ENCODE measurements around the gene SAMM50.
"Not testable (repeated sequence)": the region's sequence is repeated elsewhere in the genome, so short reads cannot be mapped to it uniquely, and the experiment has no call there.

Gene SAMM50

GRCh38 chr22:44000123-44000522, 44.9 kb downstream of the SAMM50 start:
- DNase-seq (ENCODE audit: low read depth, low spot score), result no peak

- DNase-seq (ENCODE audit: low read depth, low spot score), result no peak
Measured at GRCh38 chr22:44001521-44001920, 46.3 kb downstream of the SAMM50 start.

GRCh38 chr22:44002324-44002723, 47.1 kb downstream of the SAMM50 start:
- DNase-seq (ENCODE audit: low read depth, low spot score), result no peak

DNA sequence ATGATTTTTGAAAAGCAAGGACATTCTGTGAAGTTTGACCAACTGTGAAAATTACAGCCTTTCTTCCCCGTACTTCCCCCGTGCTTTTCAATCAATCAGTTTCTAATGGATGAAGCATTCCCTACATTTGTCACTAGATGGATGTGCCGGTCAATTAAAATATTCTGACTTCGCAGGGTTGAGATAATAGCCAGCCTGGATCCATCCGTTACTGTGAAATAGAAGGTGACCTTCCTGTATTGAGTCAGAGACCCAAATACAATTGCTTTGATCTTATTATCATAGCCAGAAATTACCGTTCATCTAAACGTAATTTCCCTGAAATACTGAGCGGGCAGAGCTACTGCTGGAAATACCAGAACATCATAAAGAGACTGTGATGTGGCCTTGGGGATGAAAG, 47.8 kb downstream of the SAMM50 start:
- no peak for DNase-seq (ENCODE audit: low read depth, low spot score)

DNA sequence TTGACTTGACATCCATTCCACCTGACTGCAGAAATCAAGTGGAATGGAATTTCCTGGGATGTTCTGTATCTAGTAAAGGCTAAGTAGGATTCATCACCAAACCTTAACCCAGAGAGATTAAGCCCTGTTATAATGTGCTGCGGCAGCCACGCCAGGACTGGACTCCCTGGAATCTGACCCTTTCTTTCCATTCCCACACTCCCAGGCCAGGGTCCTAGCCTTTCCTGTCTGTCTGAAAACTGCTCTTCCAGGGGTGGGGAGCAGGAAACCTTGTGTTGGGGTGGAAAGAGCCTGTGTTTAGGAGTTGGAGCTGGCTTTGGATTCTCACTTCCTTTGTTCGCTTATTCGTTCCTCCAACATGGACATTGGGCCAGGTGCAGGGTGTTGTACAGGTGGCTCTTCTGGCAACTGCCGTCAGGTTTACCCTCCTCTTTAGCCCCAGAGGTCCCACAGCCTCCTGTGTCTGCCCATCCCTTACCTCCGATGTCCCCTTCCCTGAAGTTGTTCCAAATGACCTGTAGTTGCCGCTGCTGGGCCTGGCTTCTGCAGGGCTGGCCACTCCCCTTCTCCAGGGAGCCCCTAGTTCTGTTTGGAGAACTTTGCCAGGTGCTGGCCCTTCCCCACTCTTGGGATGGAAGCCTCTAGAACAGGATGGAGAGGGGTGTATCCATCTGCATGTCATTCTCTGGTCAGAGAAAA, 48.3 kb downstream of the SAMM50 start:
- DNase-seq (ENCODE audit: low read depth, low spot score), result no peak

DNA sequence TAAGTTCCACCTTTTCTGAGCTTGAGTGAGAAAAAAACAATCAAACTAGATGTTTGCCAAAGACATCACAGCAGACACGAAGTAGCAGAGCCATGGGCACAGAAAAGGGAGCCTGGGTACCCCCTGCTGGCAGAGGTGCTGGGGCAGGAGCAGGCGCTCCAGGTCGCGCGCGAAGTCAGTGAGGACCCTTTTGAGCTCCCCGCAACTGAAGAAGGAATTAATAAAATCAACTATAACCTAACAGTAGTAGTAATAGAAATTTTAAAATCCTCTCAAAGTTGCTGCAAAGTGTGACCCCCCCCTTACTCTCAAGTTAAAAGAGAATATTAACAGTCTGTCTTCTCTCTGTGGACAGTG, 48.8 kb downstream of the SAMM50 start:
- DNase-seq (ENCODE audit: low read depth, low spot score), result no peak

DNA sequence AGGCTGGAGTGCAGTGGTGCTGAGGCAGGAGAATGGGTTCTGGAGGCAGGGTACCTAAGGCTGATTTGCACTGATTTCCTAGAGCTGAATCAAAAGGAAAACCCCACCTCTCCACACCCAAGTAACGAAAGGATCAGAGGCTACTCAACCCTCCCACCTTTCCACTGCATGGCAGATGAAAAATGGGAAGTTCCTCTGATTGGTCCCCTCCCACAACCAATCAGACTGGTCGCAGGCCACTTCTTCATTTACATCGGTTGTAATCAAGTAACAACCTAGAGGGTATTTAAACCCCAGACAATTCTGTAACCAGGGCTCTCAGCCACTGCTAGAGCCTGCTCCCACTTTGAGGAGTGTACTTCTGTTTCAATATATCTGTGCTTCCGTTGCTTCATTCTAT, 50.3 kb downstream of the SAMM50 start:
- DNase-seq (ENCODE audit: low read depth, low spot score), result no peak

DNA sequence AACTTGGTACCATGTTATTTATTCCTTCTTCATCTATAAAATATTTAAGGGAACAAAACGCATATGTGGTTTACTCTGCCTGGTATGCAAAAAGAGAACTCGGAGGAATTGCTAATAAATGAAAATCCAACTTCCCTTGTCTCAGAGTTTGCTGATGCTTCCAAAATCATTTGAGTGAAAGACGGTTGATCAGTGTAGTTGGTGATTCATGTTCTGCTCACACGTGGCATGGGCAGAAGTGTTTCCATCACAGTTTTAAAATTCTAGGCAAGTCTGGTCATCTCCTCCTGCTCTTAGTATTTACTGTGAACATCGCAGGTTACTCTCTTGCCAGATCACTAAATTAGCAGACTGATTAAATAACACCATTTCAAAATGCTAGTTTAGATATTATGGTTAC, 56.9 kb downstream of the SAMM50 start:
- no peak for DNase-seq (ENCODE audit: low read depth, low spot score)

DNA sequence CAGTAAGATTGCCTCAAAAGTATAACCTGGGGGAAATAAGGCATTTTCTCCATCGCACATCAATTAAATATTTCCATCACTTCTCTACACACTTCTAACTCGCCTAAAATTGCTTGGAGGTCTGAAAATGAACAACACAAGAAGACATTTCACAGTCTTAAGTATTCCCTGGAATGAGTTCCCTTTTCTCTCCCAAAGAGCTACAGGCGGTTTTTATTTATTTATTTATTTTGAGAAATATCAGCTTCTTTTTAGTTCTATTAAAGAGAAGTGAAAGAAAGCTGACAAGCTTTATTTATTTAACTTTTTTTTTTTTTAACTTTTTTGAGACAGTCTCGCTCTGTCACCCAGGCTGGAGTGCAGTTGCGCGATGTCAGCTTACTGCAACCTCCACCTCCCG, 57.3 kb downstream of the SAMM50 start:
- no peak for DNase-seq (ENCODE audit: low read depth, low spot score)

- no peak for DNase-seq (ENCODE audit: low read depth, low spot score)
Measured at GRCh38 chr22:44014241-44014640, 59.0 kb downstream of the SAMM50 start.

DNA sequence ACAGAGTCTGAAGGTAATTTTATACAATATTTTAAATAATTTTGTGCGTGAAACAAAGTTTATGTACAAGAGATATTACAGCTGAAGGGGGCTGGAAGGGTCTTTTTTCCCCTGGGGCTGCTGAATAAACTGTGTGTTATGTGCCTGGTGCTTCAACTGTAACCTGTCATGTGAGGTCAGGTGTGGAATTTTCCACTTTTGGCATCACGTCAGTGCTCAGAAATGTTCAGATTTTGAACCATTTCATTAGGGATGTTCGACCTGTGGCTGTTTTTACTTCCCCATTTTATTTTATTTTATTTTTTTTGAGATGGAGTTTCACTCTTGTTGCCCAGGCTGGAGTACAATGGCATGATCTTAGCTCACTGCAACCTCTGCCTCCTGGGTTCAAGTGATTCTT, 61.3 kb downstream of the SAMM50 start:
- DNase-seq (ENCODE audit: low read depth, low spot score), result not testable (repeated sequence)

GRCh38 chr22:44018594-44018993, 63.4 kb downstream of the SAMM50 start:
- DNase-seq (ENCODE audit: low read depth, low spot score), result no peak

DNA sequence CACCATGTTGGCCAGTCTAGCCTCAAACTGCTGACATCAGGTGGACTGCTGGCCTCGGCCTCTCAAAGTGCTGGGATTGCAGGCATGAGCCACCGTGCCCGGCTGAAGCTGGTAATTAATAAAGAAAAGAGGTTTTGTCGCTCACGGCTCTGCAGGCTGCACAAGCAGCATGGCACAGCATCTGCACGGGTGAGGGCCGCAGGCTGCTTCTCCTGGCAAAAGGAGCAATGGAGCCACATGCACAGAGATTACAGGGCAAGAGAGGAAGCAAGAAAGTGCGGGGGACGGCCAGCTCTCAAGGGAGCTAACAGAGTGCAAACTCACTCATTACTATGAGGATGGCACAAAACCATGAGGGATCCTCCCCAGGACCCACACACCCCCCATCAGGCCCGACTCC, 64.2 kb downstream of the SAMM50 start:
- no peak for DNase-seq (ENCODE audit: low read depth, low spot score)

GRCh38 chr22:44019846-44020245, 64.6 kb downstream of the SAMM50 start:
- no peak for DNase-seq (ENCODE audit: low read depth, low spot score)

DNA sequence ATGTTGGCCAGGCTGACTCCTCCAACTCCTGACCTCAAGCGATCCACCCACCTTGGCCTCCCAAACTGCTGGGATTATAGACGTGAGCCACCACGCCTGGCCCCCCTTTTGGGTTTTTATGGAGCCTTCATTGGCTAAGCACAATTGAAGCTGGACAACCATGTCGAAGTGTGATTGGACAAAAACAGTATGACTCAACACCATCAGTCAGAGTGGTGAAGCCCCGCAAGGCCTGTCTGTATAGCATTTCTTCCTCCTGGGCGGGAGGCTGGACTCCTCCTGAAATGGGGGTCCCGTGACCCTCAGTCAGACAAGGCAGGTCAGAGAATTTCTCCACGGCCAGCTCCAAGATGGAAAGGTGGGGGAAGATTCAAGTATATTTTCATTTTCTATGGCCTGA, 65.7 kb downstream of the SAMM50 start:
- DNase-seq (ENCODE audit: low read depth, low spot score), result no peak

GRCh38 chr22:44023404-44024287, 68.4 kb downstream of the SAMM50 start:
- DNase-seq (ENCODE audit: low read depth, low spot score), result no peak

GRCh38 chr22:44024288-44024921, 69.2 kb downstream of the SAMM50 start, which contains the start of gene PARVB:
TSS of gene PARVB (plus strand) at chr22:44024302. CDS start at chr22:44024340, 38 bp downstream.
- no peak for DNase-seq (ENCODE audit: low read depth, low spot score)

- DNase-seq (ENCODE audit: low read depth, low spot score), result no peak
Measured at GRCh38 chr22:44025171-44026065, 70.2 kb downstream of the SAMM50 start.

DNA sequence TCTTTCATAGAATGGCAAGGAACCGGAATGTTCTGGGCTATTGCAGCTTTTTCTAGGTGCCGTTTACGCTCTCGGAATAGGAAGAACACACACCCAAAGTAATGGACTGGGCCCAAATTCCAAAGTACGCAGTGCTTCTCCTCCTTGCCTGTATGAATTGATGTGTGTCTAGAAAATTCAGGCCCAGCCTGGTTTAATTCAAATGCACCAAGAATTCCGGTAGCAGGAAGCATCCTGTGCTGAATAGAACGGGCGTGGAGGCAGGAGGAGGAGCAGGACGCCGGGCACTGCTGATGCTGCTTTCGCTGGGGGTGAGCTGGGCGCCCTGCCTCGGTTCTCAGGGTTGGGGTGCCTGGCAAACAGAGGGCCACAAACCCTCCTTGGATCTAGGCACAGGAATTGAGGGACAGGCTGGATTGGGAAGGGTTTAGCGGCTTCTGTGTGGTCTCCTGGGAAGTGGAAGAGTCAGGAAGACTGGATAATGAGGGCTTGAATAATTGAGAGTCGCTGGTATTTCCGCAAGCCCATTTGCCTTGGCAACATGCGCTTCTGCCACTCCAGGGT, 70.9 kb downstream of the SAMM50 start:
- no peak for DNase-seq (ENCODE audit: low read depth, low spot score)

- DNase-seq (ENCODE audit: low read depth, low spot score), result no peak
Measured at GRCh38 chr22:44026630-44027511, 71.6 kb downstream of the SAMM50 start.

Measured in smooth muscle cell of the brain vasculature (primary cell).